AG04450 (cell line): ENCODE data around the gene SCYGR2. TPM values are rescaled to one million over a fixed set of nuclear protein-coding genes. Genes with fewer than 3 reads are reported as not detected.

Source experiments
- CTCF ChIA-PET: fragments of 300-600, 350-600 bp; formaldehyde crosslinking; extraction: SDS; loops from one replicate; lab custom pipeline; 2022; ENCODE audit warnings: antibody characterized with exemption, inconsistent platforms; lab: Charles Lee
- POLR2A ChIA-PET: fragments of 350-600 bp; formaldehyde crosslinking; extraction: SDS; loops from one replicate; lab custom pipeline; 2021; ENCODE audit warnings: antibody characterized with exemption, inconsistent platforms; lab: Yijun Ruan, JAX
- DNase-seq: peaks from one replicate; pipeline ENCODE4 v3.0.0-alpha.2; 2011; ENCODE audit warnings: low read depth, low spot score
- H3K27ac ChIP-seq: one replicate; pipeline ENCODE4 v1.5.1; 2012; ENCODE audit warnings: low read depth, low read length, control low read depth
- H3K27me3 ChIP-seq: one replicate; pipeline ENCODE4 v1.6.0; 2012; ENCODE audit warnings: low read length; ENCODE audit not compliant: control insufficient read depth, insufficient read depth
- H3K4me3 ChIP-seq: 2 replicates; pipeline ENCODE4 v1.5.1; 2011; ENCODE audit warnings: mild to moderate bottlenecking, low read depth, low read length, control low read depth
- H3K9me3 ChIP-seq: 2 replicates; pipeline ENCODE4 v1.5.1; 2012; ENCODE audit warnings: low read length; ENCODE audit not compliant: control insufficient read depth, insufficient read depth
- polyA plus RNA-seq: library from polyadenylated mRNA; depleted of rRNA; stranded (reverse); fragments of >200 nt; gene quantifications from 2 replicates; pipeline ENCODE4 v1.2.3, GENCODE V29; 2011; rRNA removed
- TF ChIP-seq, protein P1 (sequence below): IDR thresholded peaks from 2 replicates; pipeline ENCODE4 v1.5.1; 2011; ENCODE audit warnings: low read depth, low read length, control low read depth, inconsistent platforms

SCYGR2 gene
- polyA plus RNA-seq, 1 experiment, result not detected

- DNase-seq, result no peak
- ChIA-PET CTCF (interaction anchor here (0.6 to 2.9 kb wide), 2 partner anchors 28 to 260 kb away, joined by 3 to 11 read pairs; no protein-coding TSS in a partner anchor), POLR2A (no interaction called here)
- no peaks in the 10 kb centered on the region for H3K27me3 ChIP-seq
- no peak overlapping the region for H3K4me3 ChIP-seq
- H3K9me3 ChIP-seq, result no peaks in the 10 kb centered on the region
- TF ChIP-seq, protein P1, sequence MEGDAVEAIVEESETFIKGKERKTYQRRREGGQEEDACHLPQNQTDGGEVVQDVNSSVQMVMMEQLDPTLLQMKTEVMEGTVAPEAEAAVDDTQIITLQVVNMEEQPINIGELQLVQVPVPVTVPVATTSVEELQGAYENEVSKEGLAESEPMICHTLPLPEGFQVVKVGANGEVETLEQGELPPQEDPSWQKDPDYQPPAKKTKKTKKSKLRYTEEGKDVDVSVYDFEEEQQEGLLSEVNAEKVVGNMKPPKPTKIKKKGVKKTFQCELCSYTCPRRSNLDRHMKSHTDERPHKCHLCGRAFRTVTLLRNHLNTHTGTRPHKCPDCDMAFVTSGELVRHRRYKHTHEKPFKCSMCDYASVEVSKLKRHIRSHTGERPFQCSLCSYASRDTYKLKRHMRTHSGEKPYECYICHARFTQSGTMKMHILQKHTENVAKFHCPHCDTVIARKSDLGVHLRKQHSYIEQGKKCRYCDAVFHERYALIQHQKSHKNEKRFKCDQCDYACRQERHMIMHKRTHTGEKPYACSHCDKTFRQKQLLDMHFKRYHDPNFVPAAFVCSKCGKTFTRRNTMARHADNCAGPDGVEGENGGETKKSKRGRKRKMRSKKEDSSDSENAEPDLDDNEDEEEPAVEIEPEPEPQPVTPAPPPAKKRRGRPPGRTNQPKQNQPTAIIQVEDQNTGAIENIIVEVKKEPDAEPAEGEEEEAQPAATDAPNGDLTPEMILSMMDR, result no peak
- no peak overlapping the region for H3K27ac ChIP-seq
Observed at GRCh38 chr2:227630322-227630721, 31.6 kb downstream of the SCYGR2 start.

GRCh38 chr2:227632827-227633226 is 34.1 kb downstream of the SCYGR2 start:
- Histone ChIP-seq H3K4me3 (no peak overlapping the region), H3K9me3 (no peaks in the 10 kb centered on the region), H3K27me3 (no peaks in the 10 kb centered on the region), H3K27ac (no peak overlapping the region)
- TF ChIP-seq, protein P1, result no peak
- CTCF ChIA-PET, result no interaction called here
- POLR2A ChIA-PET, result no interaction called here
- DNase-seq, result no peak

DNA sequence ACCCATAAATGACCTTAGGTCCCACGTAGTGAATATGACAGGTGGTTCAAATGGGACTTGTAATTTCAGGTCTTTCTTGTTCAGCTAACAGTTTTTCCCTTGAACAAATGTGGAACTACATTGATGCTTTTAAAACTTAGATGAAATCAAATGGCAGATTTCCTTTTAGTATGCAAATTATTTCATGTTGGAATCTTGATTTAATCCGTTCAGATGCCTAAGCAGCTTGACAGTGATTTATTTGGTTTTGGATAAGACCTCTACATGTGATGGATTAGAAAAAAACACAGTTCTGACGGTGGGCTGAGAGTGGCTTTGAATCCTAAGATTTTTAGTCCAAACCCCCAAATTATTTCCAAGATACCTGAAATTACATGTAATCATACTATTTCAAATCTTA is 35.5 kb downstream of the SCYGR2 start:
- CTCF ChIA-PET, result interaction anchor here (2.5 kb wide), 1 partner anchor 24 kb away, joined by 17 read pairs; no protein-coding TSS in a partner anchor
- TF ChIP-seq, protein P1, result no peak

DNA sequence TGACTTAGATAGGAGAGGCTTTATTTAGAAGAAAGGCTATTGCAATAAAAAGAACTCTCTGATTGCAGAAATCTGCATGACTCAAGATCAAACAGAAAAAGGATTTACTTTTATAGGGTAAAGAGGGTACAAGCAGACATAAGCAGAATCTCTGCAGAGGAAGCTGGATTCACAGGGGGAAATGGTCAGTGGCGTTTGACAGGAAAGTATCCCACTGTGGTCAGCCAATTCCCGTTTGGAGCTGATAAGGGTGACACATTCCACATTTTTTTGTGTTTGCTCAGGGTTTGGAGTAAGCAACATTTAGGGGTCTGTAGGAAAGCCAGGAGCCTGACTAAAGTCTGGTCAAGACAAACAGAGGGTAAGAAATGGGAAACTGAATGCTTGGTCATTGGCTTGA is 44.0 kb downstream of the SCYGR2 start:
- ChIA-PET CTCF (interaction anchor here (0.6 kb wide), 1 partner anchor 15 kb away, joined by 4 read pairs; no protein-coding TSS in a partner anchor), POLR2A (no interaction called here)
- H3K9me3 ChIP-seq, result no peaks in the 10 kb centered on the region
- DNase-seq, result no peak
- TF ChIP-seq, protein P1, result no peak
- no peak overlapping the region for H3K27ac ChIP-seq
- no peaks in the 10 kb centered on the region for H3K27me3 ChIP-seq
- no peak overlapping the region for H3K4me3 ChIP-seq

More for the DNA sequence above, 35.5 kb downstream of the SCYGR2 start:
- Histone ChIP-seq H3K27me3 (no peaks in the 10 kb centered on the region), H3K27ac (no peak overlapping the region), H3K4me3 (no peak overlapping the region), H3K9me3 (no peaks in the 10 kb centered on the region)
- POLR2A ChIA-PET, result no interaction called here
- no peak for DNase-seq

- no peaks in the 10 kb centered on the region for H3K9me3 ChIP-seq
- DNase-seq, result no peak
Observed at GRCh38 chr2:227643990-227644551, 45.4 kb downstream of the SCYGR2 start.

More at GRCh38 chr2:227643990-227644551, 45.4 kb downstream of the SCYGR2 start:
- ChIA-PET POLR2A (no interaction called here), CTCF (interaction anchor here (0.5 to 2.0 kb wide), 4 partner anchors 14 to 246 kb away, joined by 3 to 10 read pairs (median 3); no protein-coding TSS in a partner anchor)
- Histone ChIP-seq H3K27ac (no peak overlapping the region), H3K27me3 (no peaks in the 10 kb centered on the region), H3K4me3 (no peak overlapping the region)
- TF ChIP-seq, protein P1, result no peak

Other genes starting within 250 kb of the SCYGR2 start
- 0.82 and 1.1 TPM in 2 replicates for gene TM4SF20, start 219.6 kb upstream of the SCYGR2 start, polyA plus RNA-seq
- gene SCYGR1, start 210.9 kb upstream of the SCYGR2 start, polyA plus RNA-seq, result not detected in 2 replicates
- 124 and 139 TPM in 2 replicates for gene AGFG1, start 126.7 kb upstream of the SCYGR2 start, polyA plus RNA-seq
- gene SCYGR3, start 15.9 kb downstream of the SCYGR2 start, polyA plus RNA-seq, result not detected in 2 replicates
- not detected in 2 replicates for gene SCYGR4, start 18.6 kb downstream of the SCYGR2 start, polyA plus RNA-seq
- not detected in 2 replicates for gene SCYGR5, start 67.9 kb downstream of the SCYGR2 start, polyA plus RNA-seq
- not detected in 2 replicates for gene SLC19A3, start 119.1 kb downstream of the SCYGR2 start, polyA plus RNA-seq
- gene SCYGR6, start 125.9 kb downstream of the SCYGR2 start, polyA plus RNA-seq, result not detected in 2 replicates
- not detected in 2 replicates for gene SCYGR7, start 129.4 kb downstream of the SCYGR2 start, polyA plus RNA-seq
- gene SCYGR8, start 147.0 kb downstream of the SCYGR2 start, polyA plus RNA-seq, result not detected in 2 replicates
- gene CCL20, start 214.9 kb downstream of the SCYGR2 start, polyA plus RNA-seq, result 0.11 TPM in 1 of 2 replicates, not detected in the other